HG03159 (cell line): ENCODE data around the gene CLPTM1L.

Experiments
- ATAC-seq: cut with Tn5 transposase; IDR thresholded peaks from one replicate; pipeline ENCODE4 v1.9.1; 2021; ENCODE audit warnings: mild to moderate bottlenecking, moderate library complexity; ENCODE audit not compliant: unreplicated experiment

Gene CLPTM1L, protein sequence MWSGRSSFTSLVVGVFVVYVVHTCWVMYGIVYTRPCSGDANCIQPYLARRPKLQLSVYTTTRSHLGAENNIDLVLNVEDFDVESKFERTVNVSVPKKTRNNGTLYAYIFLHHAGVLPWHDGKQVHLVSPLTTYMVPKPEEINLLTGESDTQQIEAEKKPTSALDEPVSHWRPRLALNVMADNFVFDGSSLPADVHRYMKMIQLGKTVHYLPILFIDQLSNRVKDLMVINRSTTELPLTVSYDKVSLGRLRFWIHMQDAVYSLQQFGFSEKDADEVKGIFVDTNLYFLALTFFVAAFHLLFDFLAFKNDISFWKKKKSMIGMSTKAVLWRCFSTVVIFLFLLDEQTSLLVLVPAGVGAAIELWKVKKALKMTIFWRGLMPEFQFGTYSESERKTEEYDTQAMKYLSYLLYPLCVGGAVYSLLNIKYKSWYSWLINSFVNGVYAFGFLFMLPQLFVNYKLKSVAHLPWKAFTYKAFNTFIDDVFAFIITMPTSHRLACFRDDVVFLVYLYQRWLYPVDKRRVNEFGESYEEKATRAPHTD

DNA sequence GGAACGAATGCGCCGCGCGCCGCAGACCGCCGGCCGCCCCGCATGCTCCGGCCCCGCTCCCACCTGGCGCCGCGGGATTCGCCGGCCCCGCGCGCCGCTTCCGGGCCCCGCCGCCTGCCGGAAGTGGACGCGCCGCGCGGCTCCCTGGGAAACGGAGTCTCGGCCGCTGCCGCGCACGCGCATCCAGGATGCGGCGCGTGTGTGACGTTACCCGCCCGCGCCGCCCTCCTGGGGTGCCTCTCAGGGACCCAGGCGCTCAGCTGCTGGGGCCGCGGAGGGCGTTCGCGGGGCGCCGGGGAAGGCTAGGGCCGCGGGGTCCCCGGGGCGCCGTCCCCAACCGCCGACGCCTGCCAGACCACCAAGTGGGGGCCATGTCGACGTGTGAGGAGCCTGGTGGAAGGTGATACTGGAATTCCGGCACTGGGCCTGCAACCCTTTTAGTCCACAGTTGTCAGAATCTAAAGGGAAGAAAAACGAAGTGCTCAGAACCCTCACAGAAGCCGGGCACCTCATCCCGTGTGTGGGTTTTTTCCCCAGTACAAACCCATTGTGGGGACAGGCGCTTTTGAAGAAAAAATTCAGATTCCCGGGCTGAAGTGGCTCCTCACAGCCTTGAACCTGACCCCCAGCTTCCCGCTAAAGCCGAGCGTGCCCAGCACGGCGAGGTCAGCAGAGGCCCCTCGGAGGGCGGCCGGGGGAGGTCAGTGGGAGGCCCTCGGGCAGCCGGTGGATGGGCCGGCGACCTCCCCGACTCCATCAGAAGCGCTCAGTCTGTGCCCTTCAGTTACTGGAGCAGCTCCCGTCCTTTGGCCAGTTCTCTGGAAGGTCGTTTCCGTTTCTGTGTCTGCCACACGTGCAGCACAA, at the start of gene CLPTM1L:
Gene CLPTM1L, minus strand, starts transcription at position 125 of the 864 bp plus-strand sequence. CDS start 258 bp downstream, outside the sequence.
- ATAC-seq = peak; percentile 76

DNA sequence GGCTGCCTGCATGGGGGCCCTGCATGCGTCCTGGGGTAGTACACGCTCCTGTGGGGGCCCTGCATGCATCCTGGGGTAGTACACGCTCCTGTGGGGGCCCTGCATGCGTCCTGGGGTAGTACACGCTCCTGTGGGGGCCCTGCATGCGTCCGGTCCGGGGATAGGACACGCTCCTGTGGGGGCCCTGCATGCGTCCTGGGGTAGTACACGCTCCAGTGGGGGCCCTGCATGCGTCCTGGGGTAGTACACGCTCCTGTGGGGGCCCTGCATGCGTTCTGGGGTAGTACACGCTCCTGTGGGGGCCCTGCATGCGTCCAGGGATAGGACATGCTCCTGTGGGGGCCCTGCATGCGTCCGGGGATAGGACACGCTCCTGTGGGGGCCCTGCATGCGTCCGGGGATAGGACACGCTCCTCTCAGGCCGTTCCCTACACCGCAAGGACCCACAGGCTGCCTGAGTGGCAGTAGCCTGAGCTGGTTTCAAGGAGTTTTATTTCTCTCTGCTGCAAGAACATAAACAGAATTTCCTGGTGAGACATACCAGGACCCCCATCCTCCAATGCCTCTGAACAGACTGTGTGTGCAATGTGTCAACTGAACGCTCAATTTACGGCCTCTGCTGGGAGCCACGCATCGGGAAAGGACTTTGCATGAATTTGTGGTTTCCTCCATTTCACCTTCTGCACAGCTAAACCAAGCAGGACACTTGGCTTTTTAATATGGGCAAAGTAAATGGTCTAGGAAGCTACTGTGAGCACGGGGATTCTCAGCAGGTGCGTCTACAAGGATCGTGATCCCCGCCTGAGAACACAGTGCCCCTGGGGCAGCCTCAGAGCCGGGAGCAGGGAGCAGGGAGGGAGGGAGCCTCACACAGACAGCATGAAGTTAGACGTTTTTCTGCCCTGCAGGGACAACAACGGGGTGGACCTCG, 48.9 kb upstream of the CLPTM1L start:
- no peak for ATAC-seq

DNA sequence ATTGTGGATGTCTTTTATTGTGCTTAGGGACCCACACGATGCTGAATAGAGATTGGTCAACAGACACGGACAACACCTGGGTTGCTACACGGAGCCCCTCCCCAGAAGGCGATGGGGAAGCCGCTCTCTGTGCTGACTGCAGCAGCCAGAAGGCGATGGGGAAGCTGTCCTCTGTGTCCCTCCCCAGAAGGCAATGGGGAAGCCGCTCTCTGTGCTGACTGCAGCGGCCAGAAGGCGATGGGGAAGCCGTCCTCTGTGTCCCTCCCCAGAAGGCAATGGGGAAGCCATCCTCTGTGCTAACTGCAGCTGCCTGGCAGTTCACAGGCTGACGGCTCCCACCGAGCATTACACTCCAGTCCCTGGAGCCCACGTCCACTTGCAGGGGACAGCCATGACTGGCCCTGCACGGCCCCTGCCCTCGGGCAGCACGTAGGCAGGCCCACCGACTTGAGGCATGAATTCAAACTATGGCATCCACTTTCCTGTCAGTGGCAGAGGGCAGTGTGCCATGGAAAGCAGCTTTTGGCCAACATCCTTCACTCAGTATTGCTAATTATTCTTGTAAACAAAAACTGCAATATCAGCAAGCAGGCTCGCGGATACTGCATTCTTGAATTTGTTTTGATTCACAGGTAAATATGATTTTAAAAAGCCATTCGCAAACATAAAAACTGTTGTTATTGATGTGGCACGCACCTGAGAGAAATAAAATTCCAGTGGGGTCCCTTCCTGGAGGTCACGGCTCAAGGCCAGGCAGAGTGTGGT, 48.1 kb upstream of the CLPTM1L start:
- ATAC-seq = no peak

DNA sequence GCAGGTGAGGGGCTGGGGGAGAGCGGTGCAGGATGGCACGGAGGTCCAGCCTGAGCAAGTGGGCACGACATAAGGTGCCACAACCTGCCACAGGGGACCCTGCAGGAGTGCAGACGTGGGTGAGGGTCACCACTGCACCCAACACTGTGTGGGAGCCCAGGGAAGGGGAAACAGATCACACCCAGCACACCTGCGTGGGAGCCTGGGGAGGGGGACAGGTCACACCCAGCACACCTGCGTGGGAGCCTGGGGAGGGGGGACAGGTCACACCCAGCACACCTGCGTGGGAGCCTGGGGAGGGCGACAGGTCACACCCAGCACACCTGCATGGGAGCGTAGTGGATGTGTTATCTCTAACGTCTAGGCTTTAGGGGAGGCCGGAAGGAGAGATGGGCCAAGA, 47.4 kb upstream of the CLPTM1L start:
- no peak for ATAC-seq

DNA sequence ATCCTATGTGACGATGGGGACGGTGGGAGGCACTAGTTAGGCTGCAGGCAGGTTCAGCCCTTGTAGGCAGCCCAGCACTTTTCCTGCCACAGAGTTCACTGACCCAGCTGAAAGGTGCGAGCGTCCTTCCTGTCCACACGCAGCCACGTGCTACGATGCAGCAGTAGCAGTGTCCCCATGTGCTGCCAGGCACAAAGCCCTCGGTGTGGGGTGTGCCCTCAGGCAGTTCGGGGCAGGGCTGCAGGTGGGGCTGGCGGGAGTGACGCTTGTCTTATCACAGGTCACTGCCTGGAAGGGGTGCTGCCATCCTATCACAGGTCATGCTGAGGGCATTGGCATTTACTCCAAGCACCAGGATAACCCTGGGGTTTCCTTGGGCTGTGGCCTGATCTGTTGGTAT, 46.8 kb upstream of the CLPTM1L start:
- no peak for ATAC-seq

DNA sequence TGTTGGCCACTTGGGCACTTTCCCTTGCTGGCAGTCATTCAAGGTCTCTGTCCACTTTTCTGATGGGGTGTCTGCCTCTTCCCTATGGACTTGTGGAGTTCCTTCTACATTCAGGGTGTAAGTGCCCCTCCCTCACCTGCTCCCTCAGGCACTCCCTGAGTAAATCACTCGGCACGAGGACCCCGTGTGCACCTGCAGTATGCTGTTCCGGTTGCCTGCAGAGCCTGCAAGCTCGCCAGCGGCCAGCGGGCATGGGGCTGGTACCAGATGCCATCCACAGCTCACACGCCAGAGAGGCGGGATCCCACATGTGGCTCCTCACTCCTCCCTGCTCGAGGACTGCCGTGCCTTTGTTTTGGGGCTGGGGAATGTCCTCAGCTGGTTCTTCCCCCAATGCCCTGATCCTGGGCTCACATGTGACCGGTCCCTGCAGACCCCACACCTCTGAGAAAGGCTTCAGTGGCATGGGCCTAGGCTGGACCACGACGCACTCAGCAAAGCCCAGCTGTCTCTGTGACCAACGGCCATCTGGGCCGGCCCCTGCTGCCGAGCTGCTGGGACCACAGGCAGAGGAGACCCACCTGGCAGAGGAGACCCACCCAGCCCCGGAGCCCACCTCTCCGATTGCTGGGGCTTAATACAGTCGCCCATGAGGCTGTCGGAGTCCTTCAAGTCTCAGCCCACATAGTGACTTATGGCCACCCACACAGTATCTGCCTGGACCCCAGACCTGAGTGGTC, 46.1 kb upstream of the CLPTM1L start:
- ATAC-seq = no peak

DNA sequence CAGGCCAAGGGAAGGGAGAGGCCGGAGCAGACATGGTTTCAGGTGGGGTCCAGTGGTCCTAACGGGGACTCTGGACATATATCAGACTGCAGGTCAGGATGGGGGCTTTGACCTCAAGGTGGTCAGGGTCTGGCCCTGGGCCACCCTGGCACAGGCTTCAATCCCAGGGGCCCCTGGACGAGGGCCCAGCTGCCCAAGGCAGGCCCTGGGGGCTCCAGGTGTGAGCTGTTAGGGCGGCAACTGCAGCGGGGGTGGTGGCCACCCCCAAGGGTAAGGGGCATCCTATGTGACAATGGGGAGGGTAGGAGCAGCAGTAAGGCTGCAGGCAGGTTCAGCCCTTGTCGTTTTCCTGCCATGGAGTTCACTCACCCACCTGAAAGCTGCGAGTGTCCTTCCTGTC, 45.4 kb upstream of the CLPTM1L start:
- ATAC-seq = no peak

DNA sequence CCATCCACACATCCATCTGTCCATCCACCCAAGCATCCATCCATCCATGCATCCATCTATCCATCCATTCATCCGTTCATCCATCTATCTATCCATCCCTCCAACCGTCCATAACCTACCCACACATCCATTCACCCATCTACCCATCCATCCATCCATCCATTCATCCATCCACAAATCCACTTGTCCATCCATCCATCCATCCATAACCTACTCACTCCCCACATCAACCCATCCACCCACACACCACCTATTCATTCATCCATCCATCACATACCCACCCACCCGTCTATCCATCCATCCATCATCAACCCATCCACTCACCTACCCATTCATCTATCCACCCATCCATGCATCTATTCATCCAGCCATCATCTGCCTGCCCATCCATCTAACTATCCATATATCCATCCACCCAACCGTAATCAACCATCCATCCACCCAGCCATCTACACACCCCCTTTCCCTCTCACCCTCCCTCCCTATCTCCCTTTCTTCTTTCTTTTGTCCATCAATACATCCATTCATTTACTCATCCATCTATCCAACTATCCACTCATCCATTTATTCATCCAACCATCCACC, 43.6 kb upstream of the CLPTM1L start:
- ATAC-seq = no peak

DNA sequence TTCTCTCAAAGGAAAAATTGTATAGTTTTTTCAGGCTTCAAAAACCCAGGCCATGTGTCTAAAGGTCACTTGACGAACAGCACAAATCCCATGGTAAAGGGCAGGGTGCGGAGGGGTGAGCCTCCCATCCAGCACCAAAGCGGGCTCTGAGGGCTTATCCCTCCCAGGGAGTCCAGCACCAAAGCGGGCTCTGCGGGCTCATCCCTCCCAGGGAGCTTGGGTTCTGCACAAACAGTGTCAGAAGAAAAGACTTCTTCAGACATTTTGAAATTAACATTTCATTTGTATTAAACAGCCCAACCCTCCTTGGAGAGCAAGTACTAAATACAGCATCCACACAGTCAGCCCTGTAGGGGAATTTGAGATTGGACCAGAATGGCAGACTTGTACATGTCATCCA, 43.0 kb upstream of the CLPTM1L start:
- ATAC-seq = no peak

DNA sequence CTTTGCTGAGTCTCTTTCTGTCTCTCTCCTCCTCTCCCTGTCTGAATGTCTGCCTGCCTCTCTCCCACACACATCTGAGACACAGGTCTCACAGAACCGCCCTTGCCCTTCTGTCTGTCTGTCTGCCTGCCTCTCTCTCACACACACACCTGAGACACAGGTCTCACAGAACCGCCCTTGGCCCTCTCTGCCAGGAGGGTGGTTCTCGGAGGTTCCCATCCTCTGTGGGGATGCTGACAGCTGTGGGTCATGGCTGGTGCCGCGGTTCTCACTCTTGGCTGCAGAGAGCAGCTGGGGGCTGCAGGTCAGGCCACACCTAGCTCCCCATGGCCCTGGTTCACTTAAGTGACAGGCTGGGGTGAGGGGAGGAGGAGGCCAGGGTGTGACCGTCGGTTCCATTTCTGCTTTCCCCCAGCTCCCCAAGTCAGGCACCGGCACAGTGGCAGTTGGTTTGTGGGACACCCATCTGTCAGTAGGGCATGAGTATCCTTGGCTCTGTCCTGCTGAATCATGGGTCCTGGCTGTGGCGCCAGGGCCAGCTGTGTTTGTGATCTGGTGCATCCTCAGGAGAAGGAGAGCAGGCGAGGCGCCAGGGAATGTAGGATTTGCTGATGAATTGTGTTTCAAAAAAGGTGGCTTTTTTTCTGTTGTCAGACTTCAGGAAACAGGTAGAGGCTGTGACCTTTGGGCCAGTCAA, 42.3 kb upstream of the CLPTM1L start:
- no peak for ATAC-seq

DNA sequence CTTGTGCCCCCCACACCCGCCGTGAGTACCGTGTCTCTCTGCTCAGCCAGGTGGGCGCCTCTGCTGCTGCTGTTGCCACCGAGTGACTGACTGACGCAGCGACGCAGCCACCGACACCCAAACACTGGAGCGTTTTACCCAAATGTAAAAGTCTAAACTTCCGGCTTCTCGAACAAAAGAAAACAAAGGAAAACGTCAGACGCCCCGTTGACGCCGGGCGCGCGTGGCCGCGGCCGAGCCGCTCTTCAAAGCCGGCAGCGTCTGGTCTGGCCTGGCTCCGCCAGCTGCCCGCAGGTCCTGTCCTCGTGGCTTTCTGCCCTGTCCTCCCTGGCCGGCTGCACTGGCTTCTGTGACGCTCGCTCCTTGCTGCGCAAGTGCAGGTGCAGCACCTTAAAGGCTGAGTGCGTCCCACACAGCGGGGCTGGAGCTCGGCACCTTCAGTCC, 41.4 kb upstream of the CLPTM1L start:
- peak; percentile 49 for ATAC-seq

DNA sequence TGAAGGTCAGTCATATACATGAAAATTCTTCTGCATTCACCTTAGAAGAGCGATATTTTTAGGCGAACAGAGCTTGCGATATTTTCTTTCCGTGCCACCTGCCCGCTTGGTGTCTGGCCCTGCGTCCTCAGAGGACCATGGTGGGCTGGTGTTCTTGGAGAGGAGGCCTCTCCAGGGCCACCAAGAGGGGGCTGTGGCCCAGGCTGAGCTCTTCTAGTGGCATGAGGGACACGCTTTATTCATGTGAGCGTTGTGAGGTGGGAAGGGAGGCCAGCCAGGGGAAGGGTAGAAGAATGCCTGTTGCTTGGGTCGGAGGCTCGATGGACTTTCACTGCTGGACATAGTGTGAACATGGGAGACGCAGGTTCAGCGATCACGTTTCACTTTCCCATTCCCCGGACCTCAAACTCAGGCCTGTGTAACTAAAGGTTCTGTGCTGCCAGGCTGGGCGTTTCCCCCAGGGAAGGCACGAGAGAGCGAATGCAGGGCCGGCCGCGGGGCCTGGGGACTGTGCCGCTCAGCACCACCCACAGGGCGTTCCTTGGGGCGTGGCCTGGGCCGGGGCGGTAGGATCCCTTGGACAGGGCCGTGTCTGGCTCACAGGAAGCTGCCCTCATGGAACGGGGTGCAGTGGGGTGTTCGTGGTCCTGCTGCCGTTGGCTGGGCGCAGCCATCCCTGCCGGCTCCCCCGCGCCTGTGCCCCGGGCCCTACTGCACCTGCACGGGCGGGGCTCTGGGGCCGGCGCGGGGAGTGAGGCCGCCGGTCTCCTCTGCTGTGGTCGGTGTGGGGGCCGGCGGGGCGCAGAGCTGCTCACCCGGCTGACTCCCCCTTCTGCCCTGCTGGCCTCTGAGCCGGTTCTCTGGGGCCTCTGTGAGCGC, 40.7 kb upstream of the CLPTM1L start:
- ATAC-seq = peak; percentile 90

DNA sequence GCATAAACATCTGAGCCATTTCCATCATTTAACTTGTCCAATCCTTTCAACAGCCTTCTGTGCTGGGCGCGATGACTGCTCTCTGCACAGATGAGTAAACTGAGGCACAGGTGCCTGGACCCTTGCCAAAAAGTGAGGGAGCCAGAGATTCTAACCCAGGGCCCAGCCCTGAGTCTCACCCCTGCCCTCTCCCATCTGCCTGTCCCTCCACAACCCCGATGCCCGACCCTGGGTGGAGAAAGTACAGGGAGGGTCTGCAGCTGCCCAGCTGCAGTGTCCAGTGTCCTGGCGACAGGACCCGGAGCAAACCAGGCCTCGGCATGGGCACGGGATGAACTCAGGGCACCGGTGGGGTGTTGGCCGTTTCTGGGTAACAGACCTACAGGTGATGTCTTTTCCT, 39.6 kb upstream of the CLPTM1L start:
- no peak for ATAC-seq

DNA sequence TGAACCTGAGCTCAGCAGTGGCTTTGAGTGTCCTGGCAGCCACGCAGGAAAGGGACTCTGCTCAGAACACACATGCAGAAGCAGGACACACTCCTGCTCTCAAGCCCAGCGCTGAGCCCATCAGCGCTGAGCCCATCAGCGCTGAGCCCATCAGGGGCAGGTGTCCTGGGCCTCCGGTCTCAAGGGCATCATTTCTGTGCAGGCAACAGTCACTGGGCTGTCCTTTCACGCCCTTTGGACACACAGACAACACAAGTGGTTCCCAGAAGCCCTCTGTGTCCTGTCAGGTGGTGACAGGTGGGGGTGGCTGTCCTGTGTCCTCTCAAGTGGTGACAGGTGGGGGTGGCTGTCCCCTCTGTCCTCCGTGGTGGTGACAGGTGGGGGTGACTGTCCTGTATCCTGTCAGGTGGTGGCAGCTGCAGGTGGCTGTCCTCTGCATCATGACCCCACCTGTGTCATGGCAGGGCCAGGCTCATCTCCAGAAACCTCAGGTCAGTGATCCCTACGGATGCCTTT, 39.0 kb upstream of the CLPTM1L start:
- no peak for ATAC-seq

DNA sequence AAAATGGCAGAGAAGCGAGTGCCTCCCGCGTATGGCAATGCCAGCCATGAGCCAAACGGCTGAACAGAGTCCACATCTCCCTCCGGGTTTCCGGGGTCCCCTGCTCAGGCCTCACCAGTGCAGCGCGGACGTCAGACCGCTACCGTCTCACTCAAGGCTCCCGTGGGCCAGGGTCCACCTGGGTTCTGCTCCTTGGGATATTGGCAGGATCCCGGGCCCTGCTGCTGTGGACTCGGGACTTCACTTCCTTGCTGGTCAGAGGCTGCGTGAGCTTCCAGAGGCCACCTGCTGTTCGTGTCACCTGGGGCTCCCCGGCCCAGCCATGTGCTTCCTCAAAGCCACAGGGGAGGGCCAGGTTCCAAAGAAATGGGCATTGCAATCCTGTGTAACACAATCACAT, 38.4 kb upstream of the CLPTM1L start:
- ATAC-seq = no peak

DNA sequence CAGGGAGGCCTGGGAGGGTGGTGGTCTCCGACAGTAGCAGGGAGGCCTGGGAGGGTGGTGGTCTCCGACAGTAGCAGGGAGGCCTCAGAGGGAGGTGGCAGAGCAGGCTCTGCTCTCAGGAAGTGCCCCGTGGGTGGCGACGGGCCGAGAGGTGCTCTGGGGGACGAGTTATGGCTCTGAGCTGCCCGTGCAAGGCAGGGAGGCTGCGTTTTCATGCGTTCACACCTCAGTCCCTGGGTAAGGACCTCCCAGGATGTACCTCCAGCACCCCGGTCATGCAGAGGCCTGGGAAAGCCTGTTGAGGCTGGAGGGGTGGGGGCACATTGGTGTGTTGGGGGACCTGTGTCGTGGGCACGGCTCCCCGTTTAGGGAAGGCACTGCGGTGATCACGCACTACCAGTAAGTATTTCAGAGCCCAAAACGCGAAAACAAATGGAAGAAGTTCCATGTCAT, 37.4 kb upstream of the CLPTM1L start:
- no peak for ATAC-seq
